K562 (cell line): ENCODE measurements around the gene ATXN7L1. TPM values are rescaled to one million over a fixed set of nuclear protein-coding genes. Genes with fewer than 3 reads are reported as not detected.

Experiments
- ATAC-seq: fragments of 200-7000 bp; cut with Tn5 transposase; 3 replicates; pipeline ENCODE4 v1.9.1; 2020; ENCODE audit warnings: moderate library complexity
- BruUV-seq: library from RNA; stranded (reverse); fragments of 400-500 nt; replicated peaks from 2 replicates; lab custom pipeline; 2021; lab: Mats Ljungman, UMichigan
- CTCF ChIA-PET: fragments of 300-600 bp; formaldehyde crosslinking; extraction: SDS; loops from one replicate; lab custom pipeline; 2021; ENCODE audit warnings: low intra/inter-chr PET ratio; lab: Yijun Ruan, JAX
- POLR2A ChIA-PET: fragments of 300-600, 350-650 bp; sonication (Branson Sonifier 250); formaldehyde crosslinking; extraction: SDS; loops from one replicate; lab custom pipeline; 2021; ENCODE audit warnings: antibody characterized with exemption, inconsistent platforms; lab: Yijun Ruan, JAX
- DNase-seq, 4 experiments: peaks; one replicate each; pipeline versions ENCODE4 v3.0.0 to v3.0.0-alpha.2; 2011 to 2018; ENCODE audit warnings: low spot score in 3 of 4, mixed read lengths in 3 of 4; ENCODE audit errors: extremely low read depth in 1 of 4
- FAIRE-seq: peaks from 2 replicates; lab custom pipeline; 2011; peaks lifted over from hg19 to GRCh38; lab: Jason Lieb, UNC
- H2AFZ ChIP-seq: 2 replicates; pipeline ENCODE4 v1.6.0; 2011; ENCODE audit warnings: low read depth, low read length, control low read depth, inconsistent platforms
- H3K27ac ChIP-seq: fragments of 200-600 bp; 3 replicates; pipeline ENCODE4 v1.8.0; 2011; ENCODE audit warnings: low read depth, mild to moderate bottlenecking, control low read depth, inconsistent platforms, low read length, moderate library complexity, mixed read lengths; ENCODE audit errors: extremely low read depth
- H3K27me3 ChIP-seq, 2 experiments: fragments of 300-600 bp in 1 of 2; 2 replicates in 1 of 2; 3 replicates in 1 of 2; pipeline versions ENCODE4 v1.6.0 to v1.8.0; 2011; ENCODE audit warnings: inconsistent platforms in 2 of 2, low read length in 2 of 2, mild to moderate bottlenecking in 1 of 2, mixed read lengths in 1 of 2, moderate library complexity in 1 of 2; ENCODE audit not compliant: control insufficient read depth in 2 of 2, insufficient read depth in 2 of 2
- H3K36me3 ChIP-seq: fragments of 300-600 bp; 3 replicates; pipeline ENCODE4 v1.8.0; 2011; ENCODE audit warnings: mild to moderate bottlenecking, low read length, inconsistent platforms; ENCODE audit not compliant: control insufficient read depth, insufficient read depth
- H3K4me1 ChIP-seq, 2 experiments: fragments of 200-600 bp in 1 of 2; replicated peaks in 1 of 2; 2 replicates in 1 of 2; 3 replicates in 1 of 2; pipeline versions ENCODE4 v1.5.1 to v1.8.0; 2011; ENCODE audit warnings: inconsistent platforms in 2 of 2, low read length in 2 of 2, mild to moderate bottlenecking in 1 of 2, mixed read lengths in 1 of 2, moderate library complexity in 1 of 2; ENCODE audit not compliant: control insufficient read depth in 2 of 2, insufficient read depth in 2 of 2
- H3K4me2 ChIP-seq: 2 replicates; pipeline ENCODE4 v1.6.1; 2011; ENCODE audit warnings: low read length, control low read depth, inconsistent platforms, mixed read lengths; ENCODE audit not compliant: insufficient read depth
- H3K4me3 ChIP-seq: fragments of 200-600 bp; sonication (generic), shearing (Covaris generic); 2 replicates; pipeline ENCODE4 v1.5.1; 2016; ENCODE audit warnings: control low read depth, inconsistent platforms
- H3K79me2 ChIP-seq: fragments of 200-600 bp; 3 replicates; pipeline ENCODE4 v1.8.0; 2011; ENCODE audit warnings: low read length, inconsistent platforms; ENCODE audit not compliant: control insufficient read depth, insufficient read depth
- H3K9ac ChIP-seq, 2 experiments: 2 replicates each; pipeline versions ENCODE4 v1.6.0 to v1.6.1; 2011; ENCODE audit warnings: low read depth in 2 of 2, low read length in 2 of 2, control low read depth in 1 of 2, inconsistent platforms in 1 of 2, mild to moderate bottlenecking in 1 of 2, mixed read lengths in 1 of 2; ENCODE audit not compliant: insufficient read depth in 1 of 2
- H3K9me1 ChIP-seq: one replicate; pipeline ENCODE4 v1.6.0; 2011; ENCODE audit warnings: inconsistent platforms, mild to moderate bottlenecking, low read length, moderate library complexity; ENCODE audit not compliant: control insufficient read depth, insufficient read depth
- H3K9me3 ChIP-seq: replicated peaks from 2 replicates; pipeline ENCODE4 v1.5.1; 2011; ENCODE audit warnings: low read depth, low read length, inconsistent platforms; ENCODE audit not compliant: control insufficient read depth, insufficient read depth
- H4K20me1 ChIP-seq: replicated peaks from 2 replicates; pipeline ENCODE4 v1.6.1; 2011; ENCODE audit warnings: low read length, inconsistent platforms, mixed read lengths; ENCODE audit not compliant: control insufficient read depth, insufficient read depth
- FOXK1 ChIP-seq: sonication (generic); formaldehyde crosslinking; IDR thresholded peaks from 2 replicates; pipeline ENCODE4 v1.8.0; 2022; ENCODE audit warnings: missing genetic modification reagents, mild to moderate bottlenecking, borderline replicate concordance
- MCM5 ChIP-seq: fragments of 450-650 bp; IDR thresholded peaks from 2 replicates; pipeline ENCODE4 v1.6.1; 2016; ENCODE audit warnings: low read depth
- MLX ChIP-seq, 2 experiments: fragments of 450-650 bp in 1 of 2; sonication (generic) in 1 of 2; formaldehyde crosslinking; conservative IDR thresholded peaks; 2 replicates each; pipeline versions ENCODE4 v1.4.0 to v1.8.1; 2020 to 2022; ENCODE audit warnings: mild to moderate bottlenecking in 1 of 2, missing genetic modification reagents in 1 of 2
- RREB1 ChIP-seq: fragments of 250-450 bp; sonication (Bioruptor Pico); IDR thresholded peaks from 2 replicates; pipeline ENCODE4 v1.4.0; 2020
- TAF15 ChIP-seq: fragments of 200-400 bp; formaldehyde crosslinking; IDR thresholded peaks from 2 replicates; pipeline ENCODE4 v1.6.1; 2017; ENCODE audit warnings: mild to moderate bottlenecking, low read depth, low read length, moderate library complexity
- TRIM25 ChIP-seq: fragments of 450-650 bp; IDR thresholded peaks from 2 replicates; pipeline ENCODE4 v1.7.0; 2016; ENCODE audit warnings: borderline replicate concordance
- USF1 ChIP-seq: sonication (generic); formaldehyde crosslinking; IDR thresholded peaks from 2 replicates; pipeline ENCODE4 v1.9.0; 2022; ENCODE audit warnings: mild to moderate bottlenecking, missing genetic modification reagents
- USF2 ChIP-seq: sonication (generic); formaldehyde crosslinking; IDR thresholded peaks from 2 replicates; pipeline ENCODE4 v1.5.0; 2020; ENCODE audit warnings: missing genetic modification reagents
- XRCC5 ChIP-seq: fragments of 200-400 bp; formaldehyde crosslinking; IDR thresholded peaks from 2 replicates; pipeline ENCODE4 v1.6.1; 2017; ENCODE audit warnings: low read depth, mild to moderate bottlenecking, low read length
- WGBS: fragments of 100-300 bp; shearing (Covaris generic); methylation state at CpG from one replicate; pipeline ENCODE4 v1.1.6; 2016; ENCODE audit warnings: low coverage, mixed read lengths; ENCODE audit not compliant: insufficient coverage; ENCODE audit errors: missing lambda C conversion rate; 5-methylcytosine and 5-hydroxymethylcytosine counted together
- in situ Hi-C: fragments of 300-500 bp; cut with MboI; formaldehyde crosslinking; loops from 4 replicates; pipeline ENCODE4 v1.15.0; 2018; ENCODE audit warnings: inconsistent platforms, mixed read lengths
- intact Hi-C: fragments of 100-400 bp; cut with micrococcal nuclease; formaldehyde crosslinking; loops from 2 replicates; pipeline ENCODE4 v1.14.2; 2022
- polyA plus RNA-seq, 8 experiments: library from polyadenylated mRNA; depleted of rRNA in 4 of 8; stranded (reverse) in 5 of 8; unstranded in 3 of 8; fragments of >200 nt; fragmentation: Nextera tagmentation in 2 of 8; fragmentation: Illumina TruSeq in 1 of 8; extraction: Ambion mirVana in 2 of 8; extraction: Trizol in 1 of 8; gene quantifications; 2 replicates each; pipeline versions ENCODE4 v1.2.1 to v1.2.3, GENCODE V29; 2011 to 2014; ENCODE audit warnings: inconsistent platforms in 1 of 8, missing spikeins in 1 of 8
- total RNA-seq, 7 experiments: library from RNA; depleted of rRNA in 6 of 7; stranded (reverse); fragments of >200 nt in 6 of 7; fragmentation: Illumina TruSeq in 2 of 7; extraction: Trizol in 2 of 7; gene quantifications; 2 replicates each; pipeline versions ENCODE4 v1.2.1 to v1.2.3, GENCODE V29; 2011 to 2021; ENCODE audit warnings: low replicate concordance in 1 of 7

ATXN7L1 gene
- total and polyA plus RNA-seq, 9 of the 15 experiments (the other 6 are each of a cell fraction or from before 2014, with no cell fraction given): 6.6 to 13.7 (median 10.7) TPM

- ChIA-PET POLR2A (interaction anchor here (1.2 kb wide), 1 partner anchor 38 kb away, joined by 3 read pairs; no protein-coding TSS in a partner anchor), CTCF (no interaction called here)
- Histone ChIP-seq H3K9me1 (no peaks in the 10 kb centered on the region), H3K27ac (no peak overlapping the region), H3K4me2 (no peak overlapping the region), H3K9me3 (no peaks in the 10 kb centered on the region), H3K4me3 (no peak overlapping the region), H3K9ac (peak overlapping the region in 1 of 2 experiments; percentile 37; a peak in 1 of 4 replicates), H3K79me2 (no peaks in the 10 kb centered on the region), H3K36me3 (no peaks in the 10 kb centered on the region), H3K4me1 (peaks cover 0 to 4% of the 10 kb centered on the region in 2 experiments; a peak in 2 of 5 replicates), H3K27me3 (peaks cover 46 to 69% of the 10 kb centered on the region in 2 experiments), H4K20me1 (peaks cover 3% of the 10 kb centered on the region; the same call in 1 of the 2 replicates), H2AFZ (no peak overlapping the region)
- in situ Hi-C loops: no loop called here
- FAIRE-seq (no peak), DNase-seq (no peak), ATAC-seq (no peak)
- intact Hi-C loops: no loop called here
- BruUV-seq: no TSS peak
- WGBS: 19% methylated on average over 21 of the region's 21 CpGs
- TF ChIP-seq TRIM25 (no peak), MCM5 (no peak), USF2 (peak; percentile 52), TAF15 (no peak), RREB1 (CRISPR knock-in tag) (no peak), USF1 (CRISPR knock-in tag) (peak; percentile 37; the same call in 1 of the 2 replicates), XRCC5 (no peak), MLX (CRISPR knock-in tag; conservative IDR thresholded peaks at IDR 0.05) (no peak), FOXK1 (CRISPR knock-in tag) (no peak)
Observed at GRCh38 chr7:105691680-105692564, 184.5 kb downstream of the ATXN7L1 start.
